ENCODE measurements around the gene S100A7A. TPM values are rescaled to one million over a fixed set of nuclear protein-coding genes. Genes with fewer than 3 reads are reported as not detected.
"Not testable (repeated sequence)": the region's sequence is repeated elsewhere in the genome, so short reads cannot be mapped to it uniquely, and the experiment has no call there.

The S100A7A gene
- total and polyA plus RNA-seq, 2 experiments from 2014 or later: not detected

DNA sequence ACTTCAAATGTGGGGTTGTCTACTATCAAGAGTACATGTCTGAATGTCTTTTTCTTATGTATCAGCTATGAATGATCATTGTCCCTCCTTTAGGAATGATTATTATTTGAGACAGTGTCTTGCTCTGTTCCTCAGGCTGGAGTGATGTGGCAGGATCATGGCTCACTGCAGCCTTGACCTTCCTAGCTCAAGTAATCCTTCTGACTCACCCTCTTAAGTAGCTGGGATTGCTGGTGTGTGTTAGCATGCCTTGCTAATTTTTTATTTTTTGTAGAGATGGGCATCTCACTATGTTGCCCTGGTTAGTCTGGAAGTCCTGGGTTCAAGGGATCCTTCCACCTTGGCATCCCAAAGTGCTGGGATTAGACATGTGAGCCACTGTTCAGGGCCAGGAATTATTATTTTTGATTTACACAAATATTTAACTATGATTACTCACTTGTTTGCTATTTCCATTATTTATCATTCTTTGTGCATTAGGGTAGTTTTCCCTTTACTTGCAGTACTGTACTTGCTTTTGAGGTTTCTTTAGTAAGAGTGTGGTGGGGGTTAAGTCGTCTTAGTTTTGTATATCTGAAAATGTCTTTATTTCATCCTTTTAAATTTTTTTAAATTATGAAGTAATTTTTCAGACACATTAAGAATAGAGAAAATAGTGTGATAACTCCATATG lies 31.3 kb downstream of the S100A7A start:
- Histone ChIP-seq H3K27me3 (peaks cover 5% of the 10 kb centered on the region), H3K36me3 (no peaks in the 10 kb centered on the region), H3K4me3 (no peak overlapping the region), H3K9me3 (ENCODE audit: low read depth) (no peaks in the 10 kb centered on the region), H3K4me1 (ENCODE audit: low read depth) (no peaks in the 10 kb centered on the region), H3K27ac (no peak overlapping the region)
- TF ChIP-seq, protein P1, sequence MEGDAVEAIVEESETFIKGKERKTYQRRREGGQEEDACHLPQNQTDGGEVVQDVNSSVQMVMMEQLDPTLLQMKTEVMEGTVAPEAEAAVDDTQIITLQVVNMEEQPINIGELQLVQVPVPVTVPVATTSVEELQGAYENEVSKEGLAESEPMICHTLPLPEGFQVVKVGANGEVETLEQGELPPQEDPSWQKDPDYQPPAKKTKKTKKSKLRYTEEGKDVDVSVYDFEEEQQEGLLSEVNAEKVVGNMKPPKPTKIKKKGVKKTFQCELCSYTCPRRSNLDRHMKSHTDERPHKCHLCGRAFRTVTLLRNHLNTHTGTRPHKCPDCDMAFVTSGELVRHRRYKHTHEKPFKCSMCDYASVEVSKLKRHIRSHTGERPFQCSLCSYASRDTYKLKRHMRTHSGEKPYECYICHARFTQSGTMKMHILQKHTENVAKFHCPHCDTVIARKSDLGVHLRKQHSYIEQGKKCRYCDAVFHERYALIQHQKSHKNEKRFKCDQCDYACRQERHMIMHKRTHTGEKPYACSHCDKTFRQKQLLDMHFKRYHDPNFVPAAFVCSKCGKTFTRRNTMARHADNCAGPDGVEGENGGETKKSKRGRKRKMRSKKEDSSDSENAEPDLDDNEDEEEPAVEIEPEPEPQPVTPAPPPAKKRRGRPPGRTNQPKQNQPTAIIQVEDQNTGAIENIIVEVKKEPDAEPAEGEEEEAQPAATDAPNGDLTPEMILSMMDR (IDR thresholded peaks at IDR 0.05; ENCODE audit: low read depth, low read length): no peak
- DNase-seq (ENCODE audit: low read depth in 1 of 2, low spot score in 1 of 2): peak in 1 of 2 donors; percentile 10

DNA sequence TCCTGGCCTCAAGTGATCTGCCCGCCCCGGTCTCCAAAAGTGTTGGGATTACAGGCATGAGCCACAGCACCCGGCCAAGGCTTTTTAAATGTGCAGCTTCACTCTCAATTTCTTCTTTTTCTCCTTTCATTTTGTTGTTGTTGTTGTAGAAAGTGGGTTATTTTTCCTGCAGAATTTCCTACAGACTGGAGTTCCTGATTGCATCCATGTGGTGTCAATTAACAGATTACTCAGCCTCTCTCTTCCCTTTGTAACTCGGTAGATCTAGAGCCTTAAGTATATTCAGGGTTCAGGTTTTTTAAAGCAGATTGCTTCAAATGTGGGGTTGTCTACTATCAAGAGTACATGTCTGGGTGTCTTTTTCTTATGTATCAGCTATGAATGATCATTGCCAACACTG lies 32.5 kb downstream of the S100A7A start:
- not testable (repeated sequence) for DNase-seq (ENCODE audit: low read depth in 1 of 2, low spot score in 1 of 2); H3K4me1 ChIP-seq (ENCODE audit: low read depth); H3K36me3 ChIP-seq; H3K4me3 ChIP-seq; H3K27ac ChIP-seq; H3K27me3 ChIP-seq; H3K9me3 ChIP-seq (ENCODE audit: low read depth)

DNA sequence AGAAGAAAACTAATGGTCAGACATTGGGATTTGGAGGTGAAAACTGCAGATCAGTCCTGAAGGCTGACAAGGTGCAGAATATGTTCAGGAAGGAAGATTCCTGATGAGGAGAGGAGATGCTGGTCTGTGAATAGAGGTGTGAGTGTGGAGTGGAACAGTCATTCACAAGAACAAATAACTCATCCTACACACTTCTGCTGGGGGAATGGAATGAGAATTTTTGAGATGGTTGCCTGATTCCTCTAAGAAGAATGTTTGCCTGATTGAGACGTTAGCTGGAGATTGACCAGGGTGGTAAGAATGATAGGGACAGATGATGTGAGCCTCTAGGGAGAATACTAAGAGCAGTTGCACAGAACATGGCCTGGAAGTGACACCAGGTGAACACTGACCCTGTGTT lies 40.1 kb downstream of the S100A7A start:
- H3K36me3 ChIP-seq: no peaks in the 10 kb centered on the region
- H3K4me1 ChIP-seq (ENCODE audit: low read depth): no peaks in the 10 kb centered on the region
- DNase-seq (ENCODE audit: low read depth in 1 of 2, low spot score in 1 of 2): no peak
- no peaks in the 10 kb centered on the region for H3K9me3 ChIP-seq (ENCODE audit: low read depth)
- TF ChIP-seq, protein P1 (IDR thresholded peaks at IDR 0.05; ENCODE audit: low read depth, low read length): no peak
- no peak overlapping the region for H3K27ac ChIP-seq
- H3K27me3 ChIP-seq: no peaks in the 10 kb centered on the region
- H3K4me3 ChIP-seq: no peak overlapping the region

DNA sequence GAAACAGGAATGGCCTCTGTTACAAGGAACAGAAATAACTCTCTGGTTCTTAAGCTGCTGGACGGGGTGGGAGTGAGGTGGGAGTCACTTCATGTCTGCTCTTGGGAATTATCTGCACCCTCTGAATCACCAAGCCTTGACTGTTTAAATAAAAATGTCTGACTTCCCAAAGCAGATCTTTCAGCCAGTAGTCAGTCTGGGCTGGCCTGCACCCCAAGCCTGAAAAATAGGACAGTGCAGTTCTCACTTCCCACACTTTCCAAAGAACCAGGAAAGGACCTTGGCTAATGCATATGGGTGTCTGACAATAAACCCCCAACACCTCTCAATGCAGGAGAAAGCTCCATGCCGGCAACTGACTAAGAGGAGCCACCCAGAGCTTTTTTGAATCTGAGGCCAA lies 43.3 kb downstream of the S100A7A start:
- DNase-seq (ENCODE audit: low read depth in 1 of 2, low spot score in 1 of 2): no peak
- H3K27ac ChIP-seq: no peak overlapping the region
- H3K27me3 ChIP-seq: no peaks in the 10 kb centered on the region
- H3K4me1 ChIP-seq (ENCODE audit: low read depth): no peaks in the 10 kb centered on the region
- H3K9me3 ChIP-seq (ENCODE audit: low read depth): no peaks in the 10 kb centered on the region
- H3K36me3 ChIP-seq: no peaks in the 10 kb centered on the region
- no peak overlapping the region for H3K4me3 ChIP-seq
- TF ChIP-seq, protein P1 (IDR thresholded peaks at IDR 0.05; ENCODE audit: low read depth, low read length): no peak

DNA sequence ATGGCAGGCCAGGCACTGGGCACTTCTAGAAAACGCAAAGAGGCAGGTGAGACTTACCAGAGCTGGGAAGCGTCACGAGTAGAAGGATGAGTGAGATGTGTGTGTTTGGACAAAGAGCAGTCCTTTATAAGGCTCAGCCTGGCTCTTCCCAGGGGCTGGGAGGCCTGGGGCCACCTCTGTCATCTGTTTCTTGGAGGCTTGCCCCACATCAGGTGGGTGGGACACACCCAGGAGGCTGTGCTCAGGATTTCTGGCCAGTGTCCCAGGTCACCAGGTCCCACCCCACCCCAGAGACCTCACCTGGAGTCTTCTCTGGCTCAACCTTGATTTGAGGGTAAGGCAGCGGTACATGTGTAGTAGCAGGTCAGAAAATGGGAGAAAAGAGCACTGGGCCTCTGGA lies 44.2 kb downstream of the S100A7A start, which contains the start of gene S100A7:
Gene S100A7, minus strand, starts transcription at position 101 of the 400 bp plus-strand sequence. CDS start 1,638 bp downstream, outside the sequence.
- TF ChIP-seq, protein P1 (IDR thresholded peaks at IDR 0.05; ENCODE audit: low read depth, low read length): no peak
- Histone ChIP-seq H3K4me1 (ENCODE audit: low read depth) (no peaks in the 10 kb centered on the region), H3K27me3 (no peaks in the 10 kb centered on the region), H3K36me3 (no peaks in the 10 kb centered on the region), H3K9me3 (ENCODE audit: low read depth) (no peaks in the 10 kb centered on the region), H3K4me3 (no peak within 1 kb of the TSS), H3K27ac (no peak within 1 kb of the TSS)
- no peak for DNase-seq (ENCODE audit: low read depth in 1 of 2, low spot score in 1 of 2)

DNA sequence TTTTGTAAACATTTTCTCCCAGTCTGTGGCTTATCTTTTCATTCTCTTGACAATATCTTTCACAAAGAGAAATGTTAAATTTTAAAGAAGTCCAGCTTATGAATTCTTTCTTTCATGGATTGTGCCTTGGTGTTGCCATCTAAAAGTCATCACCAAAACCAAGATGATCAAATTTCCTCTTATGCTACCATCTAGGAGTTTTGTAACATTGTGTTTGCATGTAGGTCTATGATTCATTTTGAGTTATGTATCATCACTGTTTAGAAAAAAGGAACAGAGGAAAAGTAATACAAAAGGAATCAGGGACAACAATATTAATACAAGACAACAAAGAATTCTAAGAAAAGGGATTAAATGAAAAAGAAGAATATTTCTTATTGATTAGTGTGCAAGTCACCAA lies 46.4 kb downstream of the S100A7A start:
- not testable (repeated sequence) for H3K9me3 ChIP-seq (ENCODE audit: low read depth); H3K27me3 ChIP-seq; DNase-seq (ENCODE audit: low read depth in 1 of 2, low spot score in 1 of 2); H3K27ac ChIP-seq; H3K4me3 ChIP-seq; H3K36me3 ChIP-seq
- H3K4me1 ChIP-seq (ENCODE audit: low read depth): peaks cover 15% of the 10 kb centered on the region
